HepG2 (cell line): ENCODE measurements around the gene TPBGL. TPM values are rescaled to one million over a fixed set of nuclear protein-coding genes. Genes with fewer than 3 reads are reported as not detected.

Experiments used
- ATF7-NPFF ChIP-seq: sonication (generic); formaldehyde crosslinking; IDR thresholded peaks from 2 replicates; pipeline ENCODE4 v1.8.1; 2023; ENCODE audit warnings: mild to moderate bottlenecking, low read depth, missing genetic modification reagents, moderate library complexity
- BORCS8-MEF2B ChIP-seq: sonication (generic); formaldehyde crosslinking; IDR thresholded peaks from 2 replicates; pipeline ENCODE4 v1.8.0; 2022; ENCODE audit warnings: mild to moderate bottlenecking, missing genetic modification reagents
- EZH2 ChIP-seq: conservative IDR thresholded peaks from 2 replicates; pipeline ENCODE4 v1.6.1; 2012; ENCODE audit warnings: mild to moderate bottlenecking, low read depth, low read length, moderate library complexity
- FOXA3 ChIP-seq: IDR thresholded peaks from 2 replicates; pipeline ENCODE4 v1.6.1; 2016; ENCODE audit warnings: missing genetic modification reagents, missing compliant biosample characterization
- MYC ChIP-seq: sonication (generic); formaldehyde crosslinking; IDR thresholded peaks from 2 replicates; pipeline ENCODE4 v1.9.0; 2021; ENCODE audit warnings: missing genetic modification reagents, borderline replicate concordance
- NFYB ChIP-seq: sonication (generic); formaldehyde crosslinking; IDR thresholded peaks from 2 replicates; pipeline ENCODE4 v1.4.0; 2020; ENCODE audit warnings: missing genetic modification reagents
- PAX8 ChIP-seq: sonication (generic); formaldehyde crosslinking; IDR thresholded peaks from 2 replicates; pipeline ENCODE4 v1.8.0; 2022; ENCODE audit warnings: mild to moderate bottlenecking, missing genetic modification reagents, borderline replicate concordance
- THAP11 ChIP-seq: IDR thresholded peaks from 2 replicates; pipeline ENCODE4 v1.6.1; 2016; ENCODE audit warnings: missing biosample characterization, missing genetic modification reagents
- TOPORS ChIP-seq: sonication (generic); formaldehyde crosslinking; IDR thresholded peaks from 2 replicates; pipeline ENCODE4 v1.8.0; 2023; ENCODE audit warnings: mild to moderate bottlenecking, missing genetic modification reagents
- ZHX2 ChIP-seq, 2 experiments: sonication (generic) in 1 of 2; formaldehyde crosslinking in 1 of 2; IDR thresholded peaks; 2 replicates each; pipeline versions ENCODE4 v1.6.1 to v1.9.0; 2014 to 2022; ENCODE audit warnings: antibody characterized with exemption in 1 of 2, borderline replicate concordance in 1 of 2, inconsistent platforms in 1 of 2, low read depth in 1 of 2, missing genetic modification reagents in 1 of 2
- ZMYM4 ChIP-seq: sonication (generic); formaldehyde crosslinking; IDR thresholded peaks from 2 replicates; pipeline ENCODE4 v1.8.1; 2023; ENCODE audit warnings: mild to moderate bottlenecking, missing genetic modification reagents
- ZNF337 ChIP-seq: sonication (generic); formaldehyde crosslinking; IDR thresholded peaks from 2 replicates; pipeline ENCODE4 v1.5.1; 2020; ENCODE audit warnings: missing genetic modification reagents, low read depth, mild to moderate bottlenecking, borderline replicate concordance
- ZNF33A ChIP-seq: sonication (generic); formaldehyde crosslinking; IDR thresholded peaks from 2 replicates; pipeline ENCODE4 v1.5.1; 2020; ENCODE audit warnings: missing genetic modification reagents, mild to moderate bottlenecking, moderate library complexity, borderline replicate concordance
- ZNF431 ChIP-seq: sonication (generic); formaldehyde crosslinking; IDR thresholded peaks from 2 replicates; pipeline ENCODE4 v1.9.0; 2022; ENCODE audit warnings: missing genetic modification reagents, low read depth, mild to moderate bottlenecking, borderline replicate concordance
- ZNF546 ChIP-seq: sonication (generic); formaldehyde crosslinking; conservative IDR thresholded peaks from 2 replicates; pipeline ENCODE4 v1.8.1; 2023; ENCODE audit warnings: mild to moderate bottlenecking, missing genetic modification reagents
- ZNF737 ChIP-seq: sonication (generic); formaldehyde crosslinking; IDR thresholded peaks from 2 replicates; pipeline ENCODE4 v1.5.0; 2020; ENCODE audit warnings: missing genetic modification reagents, mild to moderate bottlenecking, borderline replicate concordance
- ZNF746 ChIP-seq: sonication (generic); formaldehyde crosslinking; IDR thresholded peaks from 2 replicates; pipeline ENCODE4 v1.8.0; 2022; ENCODE audit warnings: mild to moderate bottlenecking, missing genetic modification reagents
- ZNF766 ChIP-seq: sonication (generic); formaldehyde crosslinking; IDR thresholded peaks from 2 replicates; pipeline ENCODE4 v1.5.0; 2020; ENCODE audit warnings: missing genetic modification reagents, borderline replicate concordance
- ZNF839 ChIP-seq: sonication (generic); formaldehyde crosslinking; IDR thresholded peaks from 2 replicates; pipeline ENCODE4 v1.4.0; 2020; ENCODE audit warnings: missing genetic modification reagents, mild to moderate bottlenecking, borderline replicate concordance
- ZSCAN31 ChIP-seq: sonication (generic); formaldehyde crosslinking; IDR thresholded peaks from 2 replicates; pipeline ENCODE4 v1.5.0; 2020; ENCODE audit warnings: low read depth, mild to moderate bottlenecking, missing genetic modification reagents
- polyA plus RNA-seq, 8 experiments: library from polyadenylated mRNA; depleted of rRNA in 3 of 8; stranded (reverse) in 7 of 8; unstranded in 1 of 8; fragments of >200 nt; fragmentation: Illumina TruSeq in 4 of 8; extraction: Trizol in 4 of 8; gene quantifications; 2 replicates each; pipeline versions ENCODE4 v1.2.1 to v1.2.3, GENCODE V29; 2011 to 2016; ENCODE audit warnings: low read depth in 4 of 8, missing spikeins in 1 of 8, mixed read lengths in 1 of 8; ENCODE audit not compliant: insufficient read depth in 1 of 8
- total RNA-seq, 5 experiments: library from RNA; depleted of rRNA; stranded (reverse); fragments of >200 nt; fragmentation: Illumina TruSeq; extraction: Trizol; gene quantifications; 2 replicates each; pipeline ENCODE4 v1.2.3, GENCODE V29; 2016; ENCODE audit warnings: low read depth in 1 of 5

The TPBGL gene
- total and polyA plus RNA-seq, 2 of the 13 experiments (the other 11 are each of a cell fraction or from before 2014, with no cell fraction given) = not detected

DNA sequence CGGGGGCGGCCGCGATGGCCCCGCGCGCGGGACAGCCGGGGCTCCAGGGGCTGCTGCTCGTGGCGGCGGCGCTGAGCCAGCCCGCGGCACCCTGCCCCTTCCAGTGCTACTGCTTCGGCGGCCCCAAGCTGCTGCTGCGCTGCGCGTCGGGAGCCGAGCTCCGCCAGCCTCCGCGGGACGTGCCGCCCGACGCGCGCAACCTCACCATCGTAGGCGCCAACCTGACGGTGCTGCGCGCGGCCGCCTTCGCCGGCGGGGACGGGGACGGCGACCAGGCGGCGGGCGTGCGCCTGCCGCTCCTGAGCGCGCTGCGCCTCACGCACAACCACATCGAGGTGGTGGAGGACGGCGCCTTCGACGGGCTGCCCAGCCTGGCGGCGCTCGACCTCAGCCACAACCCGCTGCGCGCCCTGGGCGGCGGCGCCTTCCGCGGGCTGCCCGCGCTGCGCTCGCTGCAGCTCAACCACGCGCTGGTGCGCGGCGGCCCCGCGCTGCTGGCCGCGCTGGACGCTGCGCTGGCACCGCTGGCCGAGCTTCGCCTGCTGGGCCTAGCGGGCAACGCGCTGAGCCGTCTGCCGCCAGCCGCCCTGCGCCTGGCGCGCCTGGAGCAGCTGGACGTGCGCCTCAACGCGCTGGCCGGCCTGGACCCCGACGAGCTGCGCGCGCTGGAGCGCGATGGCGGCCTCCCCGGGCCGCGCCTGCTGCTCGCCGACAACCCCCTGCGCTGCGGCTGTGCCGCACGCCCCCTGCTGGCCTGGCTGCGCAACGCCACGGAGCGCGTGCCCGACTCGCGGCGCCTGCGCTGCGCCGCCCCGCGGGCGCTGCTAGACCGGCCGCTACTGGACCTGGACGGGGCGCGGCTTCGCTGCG lies 697 bp downstream of the TPBGL start (continued):
- TF ChIP-seq THAP11 (CRISPR knock-in tag) = 0 out of 2 replicates have a peak, but pooled peaks have one; percentile 18
- TF ChIP-seq ZNF839 (CRISPR knock-in tag) = no peak
- no peak for TF ChIP-seq ZNF337 (CRISPR knock-in tag)
- peak; percentile 68; the same call in 1 of the 2 replicates for TF ChIP-seq ZMYM4 (CRISPR knock-in tag)
- TF ChIP-seq MYC (CRISPR knock-in tag) = peak; percentile 61
- TF ChIP-seq NFYB = no peak
- no peak for TF ChIP-seq EZH2
- TF ChIP-seq PAX8 (CRISPR knock-in tag) = 0 out of 2 replicates have a peak, but pooled peaks have one; percentile 26
- TF ChIP-seq ZNF33A (CRISPR knock-in tag) = no peak
- no peak for TF ChIP-seq ZNF737 (CRISPR knock-in tag)
- TF ChIP-seq FOXA3 (CRISPR knock-in tag) = no peak
- no peak; the same call in 1 of the 2 replicates for TF ChIP-seq ZNF746 (CRISPR knock-in tag)
- TF ChIP-seq ATF7-NPFF (CRISPR knock-in tag) = peak; percentile 34; the same call in 1 of the 2 replicates
- peak; percentile 70; the same call in 1 of the 2 replicates for TF ChIP-seq ZNF766
- peak; percentile 46; the same call in 1 of the 2 replicates for TF ChIP-seq ZSCAN31 (CRISPR knock-in tag)
- TF ChIP-seq TOPORS (CRISPR knock-in tag) = no peak
- TF ChIP-seq ZHX2 (IDR thresholded peaks at IDR 0.05; ENCODE audit: low read depth) = peak; percentile 30; the same call in 1 of the 2 replicates
- TF ChIP-seq ZHX2 (CRISPR knock-in tag; IDR thresholded peaks at IDR 0.05; ENCODE audit: borderline replicate concordance) = no peak
- peak; percentile 85 for TF ChIP-seq ZNF431 (CRISPR knock-in tag)
- TF ChIP-seq ZNF546 = peak; percentile 70; the same call in 1 of the 2 replicates
- TF ChIP-seq BORCS8-MEF2B = no peak
